ENCODE results near the gene CIDEB. TPM values are rescaled to one million over a fixed set of nuclear protein-coding genes. Genes with fewer than 3 reads are reported as not detected.
A peak's percentile ranks its signal among the peaks of the same experiment; 100 is the strongest.
"Not testable (repeated sequence)": the region's sequence is repeated elsewhere in the genome, so short reads cannot be mapped to it uniquely, and the experiment has no call there.

The CIDEB gene
- total and polyA plus RNA-seq, 9 of the 15 experiments (the other 6 are each of a cell fraction or from before 2014, with no cell fraction given), result 0.03 to 0.35 (median 0.09) TPM; not detected in 3

GRCh38 chr14:24354482-24354825 lies 46.7 kb upstream of the CIDEB start:
- H3K36me3 ChIP-seq (ENCODE audit: control insufficient read depth, insufficient read depth, low read length); intact Hi-C loops (cut with micrococcal nuclease); ATAC-seq; H3K9me3 ChIP-seq (replicated peaks; ENCODE audit: control insufficient read depth, insufficient read depth, low read depth, low read length); H3K9ac ChIP-seq (ENCODE audit: insufficient read depth in 1 of 2, low read depth in 2 of 2, low read length in 2 of 2); H3K4me2 ChIP-seq (ENCODE audit: insufficient read depth, low read length); H2AFZ ChIP-seq (ENCODE audit: low read depth, low read length); CTCF ChIA-PET (ENCODE audit: low intra/inter-chr PET ratio); H4K20me1 ChIP-seq (replicated peaks; ENCODE audit: control insufficient read depth, insufficient read depth, low read length); H3K79me2 ChIP-seq (ENCODE audit: control insufficient read depth, insufficient read depth, low read length); H3K4me3 ChIP-seq; H3K27me3 ChIP-seq (ENCODE audit: control insufficient read depth in 2 of 2, insufficient read depth in 2 of 2, low read length in 2 of 2); H3K4me1 ChIP-seq (replicated peaks in 1 of 2; ENCODE audit: control insufficient read depth in 2 of 2, insufficient read depth in 2 of 2, low read length in 2 of 2); H3K27ac ChIP-seq (ENCODE audit: extremely low read depth, low read depth, low read length); BruUV-seq (replicated peaks); POLR2A ChIA-PET; in situ Hi-C loops (cut with MboI); FAIRE-seq; H3K9me1 ChIP-seq (ENCODE audit: control insufficient read depth, insufficient read depth, low read length); DNase-seq (ENCODE audit: extremely low read depth in 1 of 4, low spot score in 3 of 4): not testable (repeated sequence)
- TF ChIP-seq RBM25 (IDR thresholded peaks at IDR 0.05; ENCODE audit: low read depth, low read length, severe bottlenecking), result peak; percentile 17
- 7% methylated on average over 1 of the region's 3 CpGs for WGBS (ENCODE audit: insufficient coverage, low coverage, missing lambda C conversion rate)

GRCh38 chr14:24353559-24354481 lies 46.0 kb upstream of the CIDEB start:
- H3K9me3 ChIP-seq (replicated peaks; ENCODE audit: control insufficient read depth, insufficient read depth, low read depth, low read length), result no peaks in the 10 kb centered on the region
- BruUV-seq (replicated peaks), result no TSS peak

More at GRCh38 chr14:24353559-24354481, 46.0 kb upstream of the CIDEB start:
- POLR2A ChIA-PET, result no interaction called here
- Histone ChIP-seq H3K36me3 (ENCODE audit: control insufficient read depth, insufficient read depth, low read length) (no peaks in the 10 kb centered on the region), H3K4me1 (replicated peaks in 1 of 2; ENCODE audit: control insufficient read depth in 2 of 2, insufficient read depth in 2 of 2, low read length in 2 of 2) (peaks cover 0 to 3% of the 10 kb centered on the region in 2 experiments; a peak in 3 of 5 replicates), H4K20me1 (replicated peaks; ENCODE audit: control insufficient read depth, insufficient read depth, low read length) (no peaks in the 10 kb centered on the region), H3K27ac (ENCODE audit: extremely low read depth, low read depth, low read length) (no peak overlapping the region), H3K4me2 (ENCODE audit: insufficient read depth, low read length) (no peak overlapping the region), H3K9me1 (ENCODE audit: control insufficient read depth, insufficient read depth, low read length) (no peaks in the 10 kb centered on the region), H3K9ac (ENCODE audit: insufficient read depth in 1 of 2, low read depth in 2 of 2, low read length in 2 of 2) (no peak overlapping the region), H2AFZ (ENCODE audit: low read depth, low read length) (no peak overlapping the region), H3K79me2 (ENCODE audit: control insufficient read depth, insufficient read depth, low read length) (no peaks in the 10 kb centered on the region), H3K27me3 (ENCODE audit: control insufficient read depth in 2 of 2, insufficient read depth in 2 of 2, low read length in 2 of 2) (no peaks in the 10 kb centered on the region; a peak in 1 of 5 replicates), H3K4me3 (no peak overlapping the region)
- TF ChIP-seq ZNF124 (CRISPR knock-in tag; IDR thresholded peaks at IDR 0.05) (no peak), BRD4 (IDR thresholded peaks at IDR 0.05) (no peak), MAFF (IDR thresholded peaks at IDR 0.05; ENCODE audit: low read length) (no peak), STAG1 (CRISPR knock-in tag; IDR thresholded peaks at IDR 0.05; ENCODE audit: borderline replicate concordance) (no peak), RBM39 (optimal IDR thresholded peaks at IDR 0.05; ENCODE audit: low read depth, low read length) (no peak), CCNT2 (IDR thresholded peaks at IDR 0.05; ENCODE audit: borderline replicate concordance, extremely low read depth, insufficient read length, low read depth, low read length) (no peak), HNRNPLL (IDR thresholded peaks at IDR 0.05; ENCODE audit: low read depth, low read length, poor library complexity, severe bottlenecking) (no peak), SNRNP70 (optimal IDR thresholded peaks at IDR 0.05; ENCODE audit: low read depth, low read length) (no peak), ZNF134 (CRISPR knock-in tag; conservative IDR thresholded peaks at IDR 0.05) (no peak), SREBF1 (IDR thresholded peaks at IDR 0.05; ENCODE audit: borderline replicate concordance, low read depth, low read length) (no peak), ZBTB1 (CRISPR knock-in tag; IDR thresholded peaks at IDR 0.05; ENCODE audit: borderline replicate concordance, low read depth) (no peak)
- no peak for ATAC-seq
- in situ Hi-C loops (cut with MboI) (no loop called here), intact Hi-C loops (cut with micrococcal nuclease) (no loop called here)
- 64% methylated on average over 3 of the region's 5 CpGs for WGBS (ENCODE audit: insufficient coverage, low coverage, missing lambda C conversion rate)
- no peak for DNase-seq (ENCODE audit: extremely low read depth in 1 of 4, low spot score in 3 of 4)
- CTCF ChIA-PET (ENCODE audit: low intra/inter-chr PET ratio), result no interaction called here
- FAIRE-seq, result no peak

All from K562 (cell line).